SKM-1 (cell line): ENCODE data around the gene CEBPE.

Source experiments
- DNase-seq: peaks from one replicate; lab custom pipeline; 2025; ENCODE audit not compliant: unreplicated experiment; lab: John Stamatoyannopoulos, UW

CEBPE gene

GRCh38 chr14:23104591-23105347 lies 14.3 kb downstream of the CEBPE start, which contains the start of gene CIROP:
CIROP (minus strand) TSS chr14:23104989; CDS start chr14:23104920, 69 bp downstream.
- DNase-seq, result no peak

- no peak for DNase-seq
These were observed 14.9 kb downstream of the CEBPE start for GRCh38 chr14:23104070-23104590.

GRCh38 chr14:23103581-23103980 lies 15.5 kb downstream of the CEBPE start:
- DNase-seq, result no peak

GRCh38 chr14:23102801-23103200 lies 16.3 kb downstream of the CEBPE start:
- no peak for DNase-seq

- DNase-seq, result no peak
These were observed 16.9 kb downstream of the CEBPE start for GRCh38 chr14:23101986-23102625.

- DNase-seq, result no peak
These were observed 17.7 kb downstream of the CEBPE start for GRCh38 chr14:23101213-23101970.

GRCh38 chr14:23099212-23099861 lies 19.7 kb downstream of the CEBPE start:
- no peak for DNase-seq

GRCh38 chr14:23097786-23098185 lies 21.3 kb downstream of the CEBPE start:
- no peak for DNase-seq

GRCh38 chr14:23095196-23096108 lies 23.6 kb downstream of the CEBPE start, which contains the start of gene C14orf119:
C14orf119 (plus strand) TSS chr14:23095505; CDS start chr14:23097659, 2,154 bp downstream.
- DNase-seq, result no peak

GRCh38 chr14:23094666-23095195 lies 24.3 kb downstream of the CEBPE start, which contains the start of gene ACIN1:
ACIN1 (minus strand) TSS chr14:23095136; CDS start chr14:23095112, 24 bp downstream.
- DNase-seq, result no peak

GRCh38 chr14:23093991-23094665 lies 24.9 kb downstream of the CEBPE start:
- no peak for DNase-seq

- no peak for DNase-seq
These were observed 25.5 kb downstream of the CEBPE start for GRCh38 chr14:23093526-23093925.

- no peak for DNase-seq
These were observed 26.0 kb downstream of the CEBPE start for GRCh38 chr14:23093104-23093503.

- DNase-seq, result no peak
These were observed 27.5 kb downstream of the CEBPE start for GRCh38 chr14:23091294-23092225.

- DNase-seq, result no peak
These were observed 28.8 kb downstream of the CEBPE start for GRCh38 chr14:23090254-23090636.

GRCh38 chr14:23089498-23090253 lies 29.4 kb downstream of the CEBPE start:
- DNase-seq, result no peak

- no peak for DNase-seq
These were observed 32.5 kb downstream of the CEBPE start for GRCh38 chr14:23086565-23086964.
